Left lung (tissue), 10 donors: ENCODE data around the gene PHLPP1. TPM values are rescaled to one million over a fixed set of nuclear protein-coding genes. Genes with fewer than 3 reads are reported as not detected.

Experiments used
- ATAC-seq: fragments of 200-7000 bp; cut with Tn5 transposase; one replicate; pipeline ENCODE4 v1.9.1; 2020; ENCODE audit warnings: moderate library complexity
- DNase-seq, 4 donors: peaks; one replicate each; pipeline ENCODE4 v3.0.0-alpha.2; 2013 to 2020
- H3K27ac ChIP-seq, 2 donors: fragments of 200-600 bp; sonication (generic) in 1 of 2; one replicate each; pipeline versions ENCODE4 v1.5.0 to v1.8.0; 2020 to 2021
- H3K27me3 ChIP-seq, 2 donors: fragments of 200-600 bp; sonication (generic) in 1 of 2; one replicate each; pipeline versions ENCODE4 v1.5.0 to v1.8.0; 2020 to 2021
- H3K36me3 ChIP-seq, 2 donors: fragments of 200-600 bp; sonication (generic) in 1 of 2; one replicate each; pipeline versions ENCODE4 v1.5.0 to v1.8.0; 2020 to 2021
- H3K4me1 ChIP-seq, 2 donors: fragments of 200-600 bp; one replicate each; pipeline ENCODE4 v1.8.0; 2021
- H3K4me3 ChIP-seq, 2 donors: fragments of 200-600 bp; sonication (generic) in 1 of 2; one replicate each; pipeline versions ENCODE4 v1.5.0 to v1.8.0; 2020 to 2021; ENCODE audit warnings: mild to moderate bottlenecking in 1 of 2
- H3K9me3 ChIP-seq, 2 donors: fragments of 200-600 bp; sonication (generic) in 1 of 2; one replicate each; pipeline versions ENCODE4 v1.5.0 to v1.8.0; 2020 to 2021
- intact Hi-C, 2 donors: fragments of 100-400 bp; cut with DNase I; formaldehyde crosslinking; loops; one replicate each; pipeline versions ENCODE4 v1.11.2 to v1.14.2; 2022
- polyA plus RNA-seq, 6 donors: library from polyadenylated mRNA; unstranded; fragments of 120-200 nt; gene quantifications; one replicate each; pipeline ENCODE4 v1.2.1, GENCODE V29; 2013; ENCODE audit not compliant: insufficient read length in 6 of 6
- total RNA-seq, 2 donors: library from RNA; stranded (reverse); fragmentation: NEBNext Ultra II Directional; extraction: Animal tissue kit (Norgen Biotek cat#: 25700); gene quantifications; one replicate each; pipeline ENCODE4 v1.2.1, GENCODE V29; 2021
- TF ChIP-seq, protein P1 (sequence below), 2 donors: fragments of 200-600 bp; sonication (generic) in 1 of 2; IDR thresholded peaks; one replicate each; pipeline versions ENCODE4 v1.5.0 to v1.8.0; 2021; ENCODE audit warnings: antibody characterized with exemption in 2 of 2
- donor health status: DM: no; HTN: yes; CAD: no.
- donor health status: DM: no; HTN: no; CAD: no.

The PHLPP1 gene
- total and polyA plus RNA-seq, 8 donors, result 7.0 to 13.1 (median 11.0) TPM

DNA sequence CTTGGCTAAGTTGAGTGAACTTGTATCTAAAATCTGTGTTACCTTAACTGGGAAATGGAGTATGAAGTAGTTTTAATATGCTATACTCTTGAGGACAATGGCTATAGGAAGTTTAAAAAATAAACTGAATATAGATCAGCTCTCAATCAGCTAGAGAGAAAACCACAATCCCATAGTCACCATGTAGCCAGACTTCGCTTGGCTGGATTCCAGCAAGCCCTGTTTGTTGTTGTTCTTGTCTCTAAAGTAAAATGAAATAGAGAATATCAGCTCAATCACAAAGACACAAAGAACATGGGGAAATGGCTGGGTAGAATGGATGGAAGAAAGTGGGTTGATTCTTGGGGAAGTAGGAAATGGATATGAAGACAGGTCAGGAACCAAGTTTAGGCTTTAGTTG lies 234.9 kb downstream of the PHLPP1 start:
- peak overlapping the region in 1 of 2 donors; percentile 58 for H3K27ac ChIP-seq
- ATAC-seq (no peak), DNase-seq (no peak)
- H3K4me3 ChIP-seq, result no peak overlapping the region
- H3K4me1 ChIP-seq, result peaks cover 0 to 21% of the 10 kb centered on the region in 2 donors
- TF ChIP-seq, protein P1, sequence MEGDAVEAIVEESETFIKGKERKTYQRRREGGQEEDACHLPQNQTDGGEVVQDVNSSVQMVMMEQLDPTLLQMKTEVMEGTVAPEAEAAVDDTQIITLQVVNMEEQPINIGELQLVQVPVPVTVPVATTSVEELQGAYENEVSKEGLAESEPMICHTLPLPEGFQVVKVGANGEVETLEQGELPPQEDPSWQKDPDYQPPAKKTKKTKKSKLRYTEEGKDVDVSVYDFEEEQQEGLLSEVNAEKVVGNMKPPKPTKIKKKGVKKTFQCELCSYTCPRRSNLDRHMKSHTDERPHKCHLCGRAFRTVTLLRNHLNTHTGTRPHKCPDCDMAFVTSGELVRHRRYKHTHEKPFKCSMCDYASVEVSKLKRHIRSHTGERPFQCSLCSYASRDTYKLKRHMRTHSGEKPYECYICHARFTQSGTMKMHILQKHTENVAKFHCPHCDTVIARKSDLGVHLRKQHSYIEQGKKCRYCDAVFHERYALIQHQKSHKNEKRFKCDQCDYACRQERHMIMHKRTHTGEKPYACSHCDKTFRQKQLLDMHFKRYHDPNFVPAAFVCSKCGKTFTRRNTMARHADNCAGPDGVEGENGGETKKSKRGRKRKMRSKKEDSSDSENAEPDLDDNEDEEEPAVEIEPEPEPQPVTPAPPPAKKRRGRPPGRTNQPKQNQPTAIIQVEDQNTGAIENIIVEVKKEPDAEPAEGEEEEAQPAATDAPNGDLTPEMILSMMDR (IDR thresholded peaks at IDR 0.05), result no peak
- peaks cover 0 to 7% of the 10 kb centered on the region in 2 donors for H3K36me3 ChIP-seq
- H3K27me3 ChIP-seq, result no peaks in the 10 kb centered on the region
- intact Hi-C loops, result no loop called here
- no peaks in the 10 kb centered on the region for H3K9me3 ChIP-seq

DNA sequence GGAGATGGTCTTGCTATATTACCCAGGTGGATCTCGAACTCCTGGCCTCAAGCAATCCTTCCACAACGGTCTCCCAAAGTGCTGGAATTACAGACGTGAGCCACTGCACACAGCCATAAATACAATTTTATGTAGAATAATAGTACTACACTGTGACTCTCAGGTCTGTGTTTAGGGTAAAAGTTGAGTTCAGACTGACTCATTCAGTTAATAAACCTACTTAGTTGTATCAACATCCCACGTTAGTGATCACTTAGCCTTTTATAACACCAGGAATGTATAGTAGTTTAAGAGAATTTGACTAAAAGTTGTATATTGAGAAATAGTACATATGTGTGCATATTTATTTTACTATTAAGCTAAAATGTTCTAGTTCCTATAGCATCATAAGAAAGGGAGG lies 237.5 kb downstream of the PHLPP1 start:
- no peaks in the 10 kb centered on the region for H3K36me3 ChIP-seq
- peaks cover 0 to 21% of the 10 kb centered on the region in 2 donors for H3K4me1 ChIP-seq
- TF ChIP-seq, protein P1 (IDR thresholded peaks at IDR 0.05), result no peak
- intact Hi-C loops, result no loop called here
- ATAC-seq (no peak), DNase-seq (no peak)
- H3K4me3 ChIP-seq, result no peak overlapping the region
- no peaks in the 10 kb centered on the region for H3K9me3 ChIP-seq
- no peaks in the 10 kb centered on the region for H3K27me3 ChIP-seq
- H3K27ac ChIP-seq, result no peak overlapping the region

DNA sequence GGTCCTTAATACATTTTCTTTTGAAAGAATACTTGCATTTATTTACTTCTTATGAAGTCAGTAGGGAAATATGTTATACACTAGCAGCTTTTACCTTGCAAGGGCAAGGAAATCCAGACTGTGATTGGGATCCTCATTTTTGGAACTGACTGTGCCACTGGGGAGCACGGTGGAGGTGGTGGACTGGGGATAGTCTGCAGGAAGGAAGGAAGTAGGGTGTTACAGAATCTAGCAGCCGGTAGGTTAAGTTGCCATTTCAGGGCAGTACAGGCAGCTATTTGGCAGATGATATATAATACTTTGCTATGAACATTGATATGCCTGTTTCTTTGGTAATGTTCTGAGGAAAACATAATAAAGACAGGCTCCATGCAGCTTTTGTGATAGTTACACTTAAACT lies 238.3 kb downstream of the PHLPP1 start:
- Histone ChIP-seq H3K36me3 (no peaks in the 10 kb centered on the region), H3K27ac (no peak overlapping the region), H3K4me3 (no peak overlapping the region), H3K4me1 (peaks cover 0 to 21% of the 10 kb centered on the region in 2 donors), H3K9me3 (no peaks in the 10 kb centered on the region), H3K27me3 (no peaks in the 10 kb centered on the region)
- no peak for ATAC-seq
- no peak for DNase-seq
- TF ChIP-seq, protein P1 (IDR thresholded peaks at IDR 0.05), result no peak
- intact Hi-C loops, result no loop called here

DNA sequence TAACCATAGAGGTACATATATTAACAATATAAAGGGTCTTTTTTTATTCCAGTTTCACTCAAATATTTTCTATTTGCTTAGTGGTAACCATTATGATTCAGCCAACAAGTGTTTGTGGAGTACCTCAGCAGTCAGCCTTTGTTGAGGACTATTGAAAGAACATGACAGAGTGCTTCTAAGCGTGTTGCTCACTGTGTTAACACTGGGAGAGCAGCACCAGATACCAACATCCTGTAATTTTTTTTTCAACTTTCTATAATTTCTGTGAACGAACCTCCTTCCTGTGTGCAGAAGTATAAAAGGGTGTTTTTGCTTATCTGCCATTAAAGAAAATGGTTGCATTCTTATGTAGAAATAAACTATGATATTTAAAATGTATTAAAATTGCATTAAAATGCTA lies 239.0 kb downstream of the PHLPP1 start:
- Histone ChIP-seq H3K9me3 (no peaks in the 10 kb centered on the region), H3K27ac (no peak overlapping the region), H3K4me3 (no peak overlapping the region), H3K36me3 (no peaks in the 10 kb centered on the region), H3K4me1 (peaks cover 0 to 21% of the 10 kb centered on the region in 2 donors), H3K27me3 (no peaks in the 10 kb centered on the region)
- TF ChIP-seq, protein P1 (IDR thresholded peaks at IDR 0.05), result no peak
- ATAC-seq (peak; percentile 90), DNase-seq (peak in 1 of 4 donors; percentile 26)
- intact Hi-C loops, result no loop called here

DNA sequence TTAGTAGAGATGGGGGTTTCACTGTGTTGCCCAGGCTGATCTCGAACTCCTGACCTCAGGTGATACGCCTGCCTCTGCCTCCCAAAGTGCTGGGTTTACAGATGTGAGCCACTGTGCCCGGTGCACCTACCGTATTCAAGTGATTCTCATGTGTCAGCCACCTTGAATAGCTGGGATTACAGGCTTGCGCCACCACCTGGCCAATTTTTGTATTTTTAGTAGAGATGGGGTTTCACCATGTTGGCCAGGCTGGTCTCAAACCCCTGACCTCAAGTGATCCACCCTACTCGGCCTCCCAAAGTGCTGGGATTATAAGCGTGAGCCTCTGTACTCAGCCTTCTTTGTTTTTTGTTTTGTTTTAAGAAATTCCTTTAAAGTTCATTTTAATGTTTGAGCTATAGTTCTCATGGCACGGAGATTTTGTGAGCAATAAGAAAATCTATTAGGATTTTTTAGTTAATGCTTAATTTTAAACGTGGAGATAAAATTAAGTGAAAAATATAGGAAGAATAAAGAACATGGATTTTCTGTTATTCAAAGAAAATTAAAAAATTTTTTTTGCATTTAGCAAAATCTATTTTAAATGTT lies 242.6 kb downstream of the PHLPP1 start:
- H3K4me3 ChIP-seq, result no peak overlapping the region
- DNase-seq (no peak), ATAC-seq (peak; percentile 74)
- H3K27me3 ChIP-seq, result no peaks in the 10 kb centered on the region
- H3K9me3 ChIP-seq, result no peaks in the 10 kb centered on the region
- no peak overlapping the region for H3K27ac ChIP-seq
- no peaks in the 10 kb centered on the region for H3K36me3 ChIP-seq
- TF ChIP-seq, protein P1 (IDR thresholded peaks at IDR 0.05), result peak; percentile 26
- peaks cover 0 to 17% of the 10 kb centered on the region in 2 donors for H3K4me1 ChIP-seq
- intact Hi-C loops, result loop anchor here in 1 of 2 donors (5.0 kb wide), 1 partner anchor 246 kb away; no protein-coding TSS in a partner anchor
